CD4-positive, alpha-beta T cell treated with Interleukin-21 for 1 hour (primary cell): ENCODE results near the gene PRIM2.
"Not testable (repeated sequence)": the region's sequence is repeated elsewhere in the genome, so short reads cannot be mapped to it uniquely, and the experiment has no call there.

Experiments used
- DNase-seq: peaks from one replicate; pipeline ENCODE4 v3.0.0-alpha.2; 2020

The PRIM2 gene

GRCh38 chr6:57515171-57515570 lies 197.7 kb downstream of the PRIM2 start:
- not testable (repeated sequence) for DNase-seq

GRCh38 chr6:57515845-57516244 lies 198.4 kb downstream of the PRIM2 start:
- DNase-seq: not testable (repeated sequence)

GRCh38 chr6:57516776-57517175 lies 199.3 kb downstream of the PRIM2 start:
- DNase-seq: not testable (repeated sequence)

GRCh38 chr6:57519198-57519597 lies 201.8 kb downstream of the PRIM2 start:
- not testable (repeated sequence) for DNase-seq

- not testable (repeated sequence) for DNase-seq
Measured at GRCh38 chr6:57521085-57521484, 203.7 kb downstream of the PRIM2 start.

- not testable (repeated sequence) for DNase-seq
Measured at GRCh38 chr6:57523221-57523620, 205.8 kb downstream of the PRIM2 start.

GRCh38 chr6:57529755-57530154 lies 212.3 kb downstream of the PRIM2 start:
- not testable (repeated sequence) for DNase-seq

GRCh38 chr6:57532660-57533059 lies 215.2 kb downstream of the PRIM2 start:
- DNase-seq: not testable (repeated sequence)

- DNase-seq: not testable (repeated sequence)
Measured at GRCh38 chr6:57535121-57535520, 217.7 kb downstream of the PRIM2 start.

GRCh38 chr6:57535994-57536393 lies 218.6 kb downstream of the PRIM2 start:
- DNase-seq: not testable (repeated sequence)

- DNase-seq: not testable (repeated sequence)
Measured at GRCh38 chr6:57537916-57538315, 220.5 kb downstream of the PRIM2 start.

GRCh38 chr6:57551961-57552360 lies 234.5 kb downstream of the PRIM2 start:
- not testable (repeated sequence) for DNase-seq

- DNase-seq: not testable (repeated sequence)
Measured at GRCh38 chr6:57557855-57558254, 240.4 kb downstream of the PRIM2 start.

GRCh38 chr6:57559170-57559569 lies 241.7 kb downstream of the PRIM2 start:
- DNase-seq: not testable (repeated sequence)

- not testable (repeated sequence) for DNase-seq
Measured at GRCh38 chr6:57562233-57562632, 244.8 kb downstream of the PRIM2 start.

GRCh38 chr6:57572119-57572518 lies 254.7 kb downstream of the PRIM2 start:
- DNase-seq: not testable (repeated sequence)

GRCh38 chr6:57572844-57573243 lies 255.4 kb downstream of the PRIM2 start:
- DNase-seq: not testable (repeated sequence)

- DNase-seq: not testable (repeated sequence)
Measured at GRCh38 chr6:57577023-57577422, 259.6 kb downstream of the PRIM2 start.

- not testable (repeated sequence) for DNase-seq
Measured at GRCh38 chr6:57579489-57579888, 262.1 kb downstream of the PRIM2 start.

GRCh38 chr6:57581586-57581985 lies 264.2 kb downstream of the PRIM2 start:
- DNase-seq: not testable (repeated sequence)

- not testable (repeated sequence) for DNase-seq
Measured at GRCh38 chr6:57601105-57601504, 283.7 kb downstream of the PRIM2 start.

- not testable (repeated sequence) for DNase-seq
Measured at GRCh38 chr6:57605303-57605702, 287.9 kb downstream of the PRIM2 start.

GRCh38 chr6:57606331-57606730 lies 288.9 kb downstream of the PRIM2 start:
- DNase-seq: not testable (repeated sequence)

GRCh38 chr6:57610612-57611011 lies 293.2 kb downstream of the PRIM2 start:
- not testable (repeated sequence) for DNase-seq

GRCh38 chr6:57618959-57619358 lies 301.5 kb downstream of the PRIM2 start:
- DNase-seq: not testable (repeated sequence)
